ENCODE data around the gene FMNL1.
A peak's percentile ranks its signal among the peaks of the same experiment; 100 is the strongest.
"Not testable (repeated sequence)": the region's sequence is repeated elsewhere in the genome, so short reads cannot be mapped to it uniquely, and the experiment has no call there.

FMNL1 gene, protein sequence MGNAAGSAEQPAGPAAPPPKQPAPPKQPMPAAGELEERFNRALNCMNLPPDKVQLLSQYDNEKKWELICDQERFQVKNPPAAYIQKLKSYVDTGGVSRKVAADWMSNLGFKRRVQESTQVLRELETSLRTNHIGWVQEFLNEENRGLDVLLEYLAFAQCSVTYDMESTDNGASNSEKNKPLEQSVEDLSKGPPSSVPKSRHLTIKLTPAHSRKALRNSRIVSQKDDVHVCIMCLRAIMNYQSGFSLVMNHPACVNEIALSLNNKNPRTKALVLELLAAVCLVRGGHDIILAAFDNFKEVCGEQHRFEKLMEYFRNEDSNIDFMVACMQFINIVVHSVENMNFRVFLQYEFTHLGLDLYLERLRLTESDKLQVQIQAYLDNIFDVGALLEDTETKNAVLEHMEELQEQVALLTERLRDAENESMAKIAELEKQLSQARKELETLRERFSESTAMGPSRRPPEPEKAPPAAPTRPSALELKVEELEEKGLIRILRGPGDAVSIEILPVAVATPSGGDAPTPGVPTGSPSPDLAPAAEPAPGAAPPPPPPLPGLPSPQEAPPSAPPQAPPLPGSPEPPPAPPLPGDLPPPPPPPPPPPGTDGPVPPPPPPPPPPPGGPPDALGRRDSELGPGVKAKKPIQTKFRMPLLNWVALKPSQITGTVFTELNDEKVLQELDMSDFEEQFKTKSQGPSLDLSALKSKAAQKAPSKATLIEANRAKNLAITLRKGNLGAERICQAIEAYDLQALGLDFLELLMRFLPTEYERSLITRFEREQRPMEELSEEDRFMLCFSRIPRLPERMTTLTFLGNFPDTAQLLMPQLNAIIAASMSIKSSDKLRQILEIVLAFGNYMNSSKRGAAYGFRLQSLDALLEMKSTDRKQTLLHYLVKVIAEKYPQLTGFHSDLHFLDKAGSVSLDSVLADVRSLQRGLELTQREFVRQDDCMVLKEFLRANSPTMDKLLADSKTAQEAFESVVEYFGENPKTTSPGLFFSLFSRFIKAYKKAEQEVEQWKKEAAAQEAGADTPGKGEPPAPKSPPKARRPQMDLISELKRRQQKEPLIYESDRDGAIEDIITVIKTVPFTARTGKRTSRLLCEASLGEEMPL

DNA sequence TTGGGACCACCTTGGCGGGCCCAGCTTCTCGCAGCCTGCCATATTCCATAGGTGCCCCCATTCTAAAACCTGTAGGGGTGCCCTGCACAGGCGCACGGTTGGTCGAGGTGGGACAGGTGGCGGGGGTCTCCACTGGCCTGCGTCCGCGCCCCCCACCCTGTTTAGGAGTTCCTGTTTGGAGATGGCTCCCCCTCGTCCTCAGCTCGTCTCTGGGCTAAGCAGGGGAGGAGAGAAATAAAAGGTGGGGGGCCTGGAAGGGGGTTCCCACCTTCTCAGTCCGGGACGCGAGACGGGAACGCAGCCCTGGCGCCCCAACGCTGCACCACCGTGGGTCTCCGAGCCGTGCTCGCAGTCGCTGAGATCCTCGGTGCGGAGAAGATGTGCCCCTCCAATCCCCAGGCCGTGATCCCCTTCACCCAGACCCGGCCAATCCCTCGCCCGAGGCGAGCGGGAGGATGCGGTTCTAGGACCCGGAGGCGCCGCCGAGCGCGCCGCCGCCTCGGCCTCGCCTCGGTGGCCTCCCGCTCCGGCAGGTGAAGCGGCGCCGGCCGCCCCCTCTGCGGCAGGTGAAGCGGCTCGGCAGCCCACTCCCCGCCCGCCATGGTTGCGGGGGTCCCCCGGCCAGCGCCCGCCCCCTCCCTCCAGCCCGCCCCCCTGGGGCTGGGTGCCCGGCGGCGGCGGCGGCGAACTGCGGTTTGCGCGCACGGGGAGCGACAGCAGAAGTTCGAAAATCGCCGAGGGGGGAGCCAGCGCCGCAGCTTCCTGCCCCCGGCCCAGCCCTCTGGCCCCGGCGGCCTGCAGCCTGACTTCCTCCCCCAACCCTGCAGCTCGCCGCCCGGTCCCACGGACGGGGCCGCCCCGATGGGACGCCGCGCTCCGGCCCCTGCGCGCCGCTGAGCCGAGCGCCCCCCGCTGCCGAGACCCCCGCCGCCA, at the start of gene FMNL1:
TSS of gene FMNL1 (plus strand) at position 805 of the 933 bp plus-strand sequence. CDS start 240 bp downstream, outside the sequence.
- DNase-seq (ENCODE audit: low read depth), result peak; percentile 51

DNA sequence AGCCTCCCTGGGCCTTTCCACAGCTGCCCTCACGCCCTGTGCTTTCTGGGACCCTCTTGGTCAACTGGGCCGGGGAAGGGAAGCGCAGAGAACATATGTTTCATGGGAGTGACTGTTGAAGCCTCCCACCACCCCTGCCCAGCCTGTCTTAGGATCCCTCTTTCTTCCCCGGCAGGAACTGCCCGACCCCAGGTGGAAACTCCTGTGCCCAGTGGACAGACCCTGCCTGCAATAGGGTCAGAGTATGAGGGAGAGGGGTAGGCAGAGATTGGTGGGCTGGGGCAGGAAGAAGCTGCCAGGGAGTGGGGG, 49.5 kb upstream of the FMNL1 start:
- no peak for DNase-seq (ENCODE audit: low read depth)

DNA sequence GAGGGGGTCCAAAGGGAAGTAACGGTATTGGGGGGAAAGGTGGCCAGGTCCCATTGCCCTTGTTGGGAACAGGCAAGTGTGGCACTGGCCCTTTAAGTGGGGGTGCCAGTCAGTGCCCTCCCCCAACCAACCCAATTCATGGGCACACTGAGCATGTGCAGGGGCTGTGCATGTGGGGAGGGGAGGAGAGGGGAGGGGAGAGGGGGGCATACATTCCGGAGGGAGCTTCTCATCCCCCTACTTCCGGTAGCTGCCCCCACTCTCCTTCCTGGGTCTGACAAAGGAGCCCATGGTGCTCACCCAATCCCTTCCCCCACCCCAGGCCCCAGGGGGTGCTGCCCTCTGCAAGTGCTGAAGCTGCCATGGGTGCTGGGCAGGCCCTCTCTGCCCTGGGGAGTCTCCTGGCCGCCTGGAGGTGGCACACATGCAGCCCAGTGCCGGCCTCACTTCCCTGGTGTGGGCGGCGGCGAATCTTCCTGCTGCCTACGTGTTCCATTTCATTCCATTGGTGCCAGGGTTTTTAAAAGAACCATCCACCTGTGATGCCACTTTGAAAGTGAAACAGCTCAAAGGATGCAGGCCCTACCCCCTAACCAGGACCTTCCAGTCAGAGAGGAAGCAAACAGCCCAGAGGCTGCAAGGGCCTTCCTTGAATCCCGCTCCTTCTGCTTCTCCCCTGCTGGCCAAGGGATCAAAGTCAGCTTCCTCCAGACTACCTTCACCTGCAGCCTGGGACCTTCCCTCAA, 49.0 kb upstream of the FMNL1 start:
- DNase-seq (ENCODE audit: low read depth), result peak; percentile 42

DNA sequence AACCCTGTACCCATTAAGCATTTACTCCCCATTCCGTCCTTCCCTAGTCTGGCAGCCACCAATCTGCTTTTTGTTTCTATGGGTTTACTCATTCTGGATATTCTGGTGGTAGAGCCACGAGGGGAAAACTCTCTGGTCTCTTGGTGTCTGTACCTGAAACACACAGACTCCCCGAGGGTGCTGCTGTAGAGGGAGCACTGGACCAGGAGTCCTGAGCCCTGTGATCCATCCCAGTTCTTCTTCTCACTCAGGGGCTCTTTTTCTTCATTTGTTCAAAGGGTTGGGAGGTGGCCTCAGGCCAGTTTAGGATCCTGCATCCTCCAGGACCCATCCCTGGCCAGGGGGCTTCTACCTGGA, 45.9 kb upstream of the FMNL1 start:
- no peak for DNase-seq (ENCODE audit: low read depth)

DNA sequence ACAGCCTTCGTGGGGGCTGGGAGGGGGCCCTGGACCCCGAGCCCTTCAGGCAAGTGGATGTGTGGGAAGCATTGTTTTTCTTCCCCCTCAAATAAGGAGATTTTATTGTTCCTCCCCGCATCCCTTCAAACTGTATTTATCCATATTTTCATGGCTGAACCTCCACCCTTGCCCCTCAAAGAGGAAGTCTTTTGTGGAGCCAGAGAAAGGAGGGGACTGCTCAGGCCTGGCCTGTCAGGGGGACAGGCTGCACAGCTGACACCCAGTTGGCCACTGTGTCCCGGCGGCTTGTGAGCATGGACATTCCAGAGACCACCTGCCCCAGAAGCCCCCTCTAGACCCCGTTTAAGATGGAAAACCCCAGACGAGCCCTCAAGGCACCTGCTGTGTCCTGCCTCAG, 44.1 kb upstream of the FMNL1 start:
- no peak for DNase-seq (ENCODE audit: low read depth)

DNA sequence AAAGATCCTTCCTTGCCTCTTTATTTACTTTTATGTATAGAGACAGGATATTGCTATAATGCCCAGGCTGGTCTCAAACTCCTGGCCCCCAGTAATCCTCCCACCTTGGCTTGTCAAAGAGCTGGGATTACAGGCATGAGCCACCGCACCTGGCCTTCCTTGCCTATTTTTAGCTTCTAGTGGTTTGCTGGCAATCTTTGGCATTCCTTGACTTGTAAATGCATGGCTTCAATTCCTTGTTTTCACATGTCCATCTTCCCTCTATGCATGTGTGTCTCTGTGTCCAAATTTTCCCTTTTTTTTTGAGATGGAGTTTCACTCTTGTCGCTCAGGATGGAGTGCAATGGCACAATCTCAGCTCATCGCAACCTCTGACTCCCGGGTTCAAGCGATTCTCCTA, 37.5 kb upstream of the FMNL1 start:
- no peak for DNase-seq (ENCODE audit: low read depth)

DNA sequence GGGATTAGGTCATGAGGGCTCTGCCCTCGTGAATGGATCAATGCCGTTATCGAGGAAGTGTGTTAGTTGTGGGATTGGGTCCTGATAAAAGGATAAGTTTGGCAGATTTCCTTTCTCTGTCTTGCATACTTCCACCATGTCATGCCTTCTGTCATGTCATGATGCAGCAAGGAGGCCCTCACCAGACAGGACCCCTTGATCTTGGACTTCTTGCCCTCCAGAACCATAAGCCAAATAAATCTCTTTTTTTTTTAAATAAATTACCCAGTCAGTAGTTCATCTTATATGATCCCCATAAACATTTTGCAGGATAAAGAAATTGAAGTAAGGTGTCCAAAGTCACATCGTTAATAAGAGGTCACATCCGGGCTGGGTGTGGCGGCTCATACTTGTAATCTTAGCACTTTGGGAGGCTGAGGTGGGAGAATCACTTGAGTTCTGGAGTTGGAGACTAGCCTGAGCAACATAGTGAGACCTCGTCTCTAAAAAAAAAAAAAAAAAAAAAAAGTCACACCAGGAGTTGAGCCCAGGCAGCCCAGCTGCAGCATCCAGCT, 34.8 kb upstream of the FMNL1 start:
- no peak for DNase-seq (ENCODE audit: low read depth)

DNA sequence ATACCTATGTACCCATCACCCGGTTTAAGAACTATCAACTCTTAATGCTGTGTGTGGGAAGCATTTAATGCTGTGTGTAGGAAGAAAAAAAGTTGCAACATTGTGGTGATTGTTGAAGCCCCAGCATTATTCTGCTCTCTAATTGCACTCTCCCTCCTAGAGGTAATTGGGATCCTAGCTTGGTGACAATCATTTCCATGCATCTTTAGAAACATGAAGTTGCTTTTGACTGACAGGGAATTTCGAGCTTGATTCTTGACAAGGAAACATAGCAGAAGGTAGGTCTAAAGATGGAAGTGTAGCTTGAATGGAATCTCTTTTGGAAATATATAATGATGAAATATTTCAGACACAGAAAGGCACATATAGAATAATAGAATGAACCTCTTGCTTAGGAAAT, 32.7 kb upstream of the FMNL1 start:
- DNase-seq (ENCODE audit: low read depth), result no peak

DNA sequence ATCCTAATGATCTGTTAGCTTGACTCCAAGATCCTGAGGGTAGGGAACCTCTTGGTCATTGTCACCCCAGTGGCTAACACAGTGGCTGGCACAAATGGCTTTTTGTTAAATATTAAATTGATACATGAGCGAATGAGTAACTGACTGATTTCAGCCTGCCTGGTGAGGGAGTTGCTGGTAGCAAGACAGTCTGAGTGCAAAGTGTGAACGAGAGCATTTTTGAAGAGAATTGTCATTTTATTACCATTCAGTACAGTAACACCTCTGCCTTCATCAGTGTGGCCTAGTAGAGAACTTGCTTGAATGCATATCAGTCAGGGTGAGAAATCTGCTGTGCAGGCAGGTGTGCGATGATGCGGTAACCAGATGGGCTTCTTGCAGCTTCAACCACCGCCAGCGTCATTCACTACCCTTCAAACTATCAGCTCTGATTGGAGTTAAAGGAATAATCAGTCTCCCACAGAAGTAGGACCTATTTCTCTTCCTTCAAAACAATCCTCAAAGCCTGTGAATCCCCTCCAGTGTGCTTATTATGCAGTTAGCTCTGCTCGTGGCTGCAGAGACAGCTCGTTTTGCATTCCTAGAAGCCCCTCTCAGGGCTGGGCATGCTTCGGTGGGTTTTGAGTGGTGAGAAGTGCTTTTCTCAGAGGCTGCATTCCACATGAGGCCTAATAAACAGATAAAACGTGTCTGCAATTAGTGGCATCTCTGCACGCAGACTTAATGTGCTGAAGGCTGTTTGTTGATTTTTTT, 31.0 kb upstream of the FMNL1 start:
- no peak for DNase-seq (ENCODE audit: low read depth)

DNA sequence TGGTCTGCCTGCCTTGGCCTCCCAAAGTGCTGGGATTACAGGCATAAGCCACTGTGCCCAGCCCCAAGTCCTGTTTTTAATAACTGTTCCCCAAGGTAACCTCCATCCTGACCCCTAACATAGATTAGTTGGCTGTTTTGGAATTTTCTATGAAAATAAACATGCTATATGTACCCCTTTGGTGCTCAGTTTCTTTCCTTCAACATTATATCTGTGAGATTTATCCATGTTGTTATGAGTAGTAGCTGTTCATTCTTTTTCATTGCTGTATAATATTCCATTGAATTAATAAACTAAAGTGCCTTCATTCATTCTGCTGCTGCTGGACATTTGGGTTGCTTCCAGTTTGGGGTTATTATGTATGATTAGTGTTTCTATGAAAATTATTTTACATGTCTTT, 26.3 kb upstream of the FMNL1 start:
- no peak for DNase-seq (ENCODE audit: low read depth)

DNA sequence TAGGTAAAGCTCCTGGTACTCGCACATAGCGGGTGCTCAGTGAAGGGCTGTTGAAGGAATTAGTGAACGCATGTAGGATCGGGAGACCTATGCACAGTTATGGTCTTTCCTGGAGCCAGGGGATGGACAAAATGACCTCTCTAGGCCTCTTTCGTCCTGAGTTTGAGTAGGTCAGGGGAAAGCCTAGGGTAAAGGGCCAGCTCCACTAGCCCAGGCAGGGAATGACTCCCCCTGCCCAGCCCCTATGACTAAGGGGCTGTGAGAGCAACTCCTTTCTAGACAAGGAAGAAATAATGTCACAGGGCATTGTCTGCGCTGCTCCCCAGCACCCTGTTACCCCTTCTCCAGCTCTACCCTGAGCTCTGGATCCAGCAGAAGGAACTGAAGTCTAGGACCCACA, 24.6 kb upstream of the FMNL1 start:
- no peak for DNase-seq (ENCODE audit: low read depth)

DNA sequence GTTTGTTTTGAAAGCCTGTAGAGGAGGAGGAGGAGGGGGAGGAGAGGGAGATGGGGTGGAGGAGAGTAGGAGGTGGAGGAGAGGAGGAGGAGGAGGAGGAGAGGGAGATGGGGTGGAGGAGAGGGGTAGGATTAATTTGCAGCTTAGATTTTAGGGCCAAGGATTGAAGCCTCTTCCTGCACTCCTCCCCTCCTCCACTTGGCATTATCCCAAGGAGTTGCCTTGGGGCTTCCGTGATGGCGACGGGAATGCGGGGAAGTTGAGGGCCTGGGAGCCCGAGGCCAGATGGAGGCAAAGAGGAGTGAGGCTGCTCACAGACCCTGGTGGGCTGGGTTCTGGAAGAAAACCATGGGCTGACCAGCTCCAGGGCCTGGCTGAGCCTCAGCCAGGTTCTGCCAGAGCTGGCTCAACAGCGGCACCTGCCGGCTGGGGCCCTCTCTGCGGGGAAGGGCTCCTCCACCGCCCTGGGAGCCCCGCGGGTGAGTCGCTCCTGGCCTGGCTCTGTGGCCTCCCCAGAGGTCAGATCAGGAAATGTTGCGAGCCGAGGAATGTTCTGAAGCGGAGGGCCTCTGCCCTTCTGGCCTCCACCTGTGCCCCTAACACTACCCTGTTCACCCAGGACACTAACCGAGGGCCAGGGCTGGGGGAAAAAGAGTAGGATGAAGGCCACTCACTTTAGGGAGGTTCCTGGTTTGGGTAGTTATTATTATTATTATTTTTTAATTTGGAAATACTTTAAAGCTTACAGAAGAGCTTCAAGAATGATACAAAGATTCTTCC, 23.9 kb upstream of the FMNL1 start:
- DNase-seq (ENCODE audit: low read depth), result peak; percentile 84

DNA sequence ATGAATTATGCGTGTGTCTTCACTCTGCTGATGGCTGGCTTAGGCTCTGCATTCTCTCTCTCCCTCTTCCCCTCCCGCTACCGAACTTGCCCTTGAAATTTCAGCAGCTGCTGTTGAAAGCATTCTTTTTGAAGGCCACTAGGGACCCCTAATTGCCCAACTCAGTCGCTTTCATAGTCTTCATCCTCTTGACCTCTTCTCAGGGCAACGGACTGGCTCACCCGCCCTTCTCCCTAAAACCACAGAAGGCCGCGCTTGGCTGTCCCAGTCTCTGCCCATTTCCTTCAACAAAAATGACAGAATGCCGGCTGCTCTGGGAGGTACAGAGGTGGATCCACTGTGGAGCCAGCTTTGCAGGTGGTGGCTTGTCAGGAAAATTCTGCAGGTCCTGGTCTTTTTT, 21.0 kb upstream of the FMNL1 start:
- DNase-seq (ENCODE audit: low read depth), result no peak

DNA sequence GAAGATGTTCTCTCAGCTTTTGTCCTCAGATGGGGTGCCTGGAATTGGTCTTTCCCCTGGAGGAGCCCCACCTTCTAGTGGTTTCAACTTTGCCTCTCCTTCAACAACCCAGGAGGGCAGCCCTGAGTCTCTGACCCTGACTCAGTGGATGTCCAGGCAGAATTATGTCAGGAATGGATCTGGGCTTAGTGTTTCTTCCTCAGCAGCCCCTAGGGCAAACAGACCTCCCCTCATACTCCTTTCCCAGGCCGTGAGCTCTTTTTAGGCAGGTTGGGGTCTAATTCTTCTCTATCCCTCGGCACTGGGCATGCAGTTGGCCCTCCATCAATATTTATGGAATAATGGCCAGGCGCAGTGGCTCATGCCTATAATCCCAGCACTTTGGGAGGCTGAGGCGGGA, 20.2 kb upstream of the FMNL1 start:
- no peak for DNase-seq (ENCODE audit: low read depth)

DNA sequence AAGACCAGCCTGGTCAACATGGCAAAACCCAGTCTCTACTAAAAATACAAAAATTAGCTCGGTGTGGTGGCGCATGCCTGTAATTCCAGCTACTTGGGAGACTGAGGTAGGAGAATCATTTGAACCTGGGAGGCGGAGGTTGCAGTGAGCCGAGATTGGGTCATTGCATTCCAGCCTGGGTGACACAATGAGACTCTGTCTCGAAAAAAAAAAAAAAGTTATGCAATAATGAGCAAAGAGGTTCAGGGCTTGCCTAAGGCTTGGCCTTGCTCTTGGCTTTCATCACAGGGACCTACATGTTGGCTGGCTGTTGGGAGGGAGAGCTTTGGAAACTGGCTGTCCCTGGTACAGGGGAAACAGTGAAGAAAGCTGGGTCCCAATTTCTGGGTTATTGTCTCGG, 19.8 kb upstream of the FMNL1 start:
- DNase-seq (ENCODE audit: low read depth), result not testable (repeated sequence)

DNA sequence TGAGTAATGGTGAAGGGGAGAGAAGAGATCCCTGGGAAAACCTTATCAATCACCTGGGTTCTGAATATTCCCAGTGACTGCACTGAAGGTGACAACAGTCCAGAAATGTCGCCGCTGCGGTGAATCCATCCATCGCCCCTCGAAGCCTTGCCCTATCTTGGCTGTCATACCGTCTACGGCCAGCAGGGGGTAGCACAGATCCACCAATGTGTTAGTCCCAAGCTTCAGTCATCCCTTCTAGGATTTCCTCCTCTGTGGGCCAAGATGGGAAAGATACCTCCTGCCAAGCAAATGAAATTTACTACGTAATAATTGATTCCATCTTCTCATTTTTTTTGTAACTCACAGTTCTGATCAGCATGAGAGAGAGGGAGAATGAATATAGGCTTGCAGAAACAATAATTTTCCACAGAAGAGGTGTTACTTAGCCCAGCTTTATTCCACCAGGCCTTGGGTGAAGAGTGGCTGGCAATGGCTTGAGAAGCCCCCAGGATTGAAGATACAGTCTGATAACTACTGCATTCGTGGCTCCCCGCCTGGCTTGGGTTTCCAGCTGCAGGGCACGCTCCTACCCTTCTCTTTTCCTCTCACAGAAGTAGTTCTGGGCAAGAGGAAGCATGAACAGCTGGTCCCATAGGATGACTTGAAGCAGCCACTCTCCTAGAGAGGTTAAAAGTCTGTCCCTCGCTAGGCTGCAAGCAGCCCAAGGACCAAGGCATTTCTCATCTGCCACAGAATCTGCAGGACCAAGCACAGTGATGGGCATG, 2.6 kb upstream of the FMNL1 start:
- peak; percentile 87 for DNase-seq (ENCODE audit: low read depth)

DNA sequence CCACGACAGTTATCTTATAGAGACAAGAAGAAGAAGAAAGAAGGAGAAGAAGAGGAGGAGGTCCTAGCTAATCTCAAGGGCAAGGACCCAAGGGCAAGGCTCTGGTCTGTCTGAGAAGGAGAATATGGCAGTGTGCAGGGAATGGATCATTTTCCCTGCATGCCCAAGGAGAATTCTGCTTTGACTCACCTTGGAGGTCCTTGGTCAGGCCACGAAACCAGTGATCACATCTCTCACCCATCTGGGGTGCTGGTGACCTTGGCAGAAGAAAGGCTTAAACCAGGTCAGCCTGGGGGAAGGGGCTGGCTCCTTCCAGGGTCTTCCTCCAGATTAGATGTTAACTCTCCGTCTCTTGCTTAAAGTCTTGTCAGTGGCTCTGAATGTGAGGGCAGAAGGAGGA, 1.6 kb upstream of the FMNL1 start:
- DNase-seq (ENCODE audit: low read depth), result no peak

DNA sequence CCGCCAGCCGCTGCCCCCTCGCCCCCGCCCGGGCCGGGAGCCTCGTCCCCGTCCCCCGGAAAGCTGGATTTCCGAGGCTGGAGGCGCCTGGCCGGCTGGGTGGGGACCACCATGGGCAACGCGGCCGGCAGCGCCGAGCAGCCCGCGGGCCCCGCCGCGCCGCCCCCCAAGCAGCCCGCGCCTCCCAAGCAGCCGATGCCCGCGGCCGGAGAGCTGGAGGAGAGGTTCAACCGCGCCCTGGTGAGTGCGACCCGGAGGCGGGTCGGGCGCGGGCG, 266 bp downstream of the FMNL1 start:
- DNase-seq (ENCODE audit: low read depth), result no peak

Measured in activated gamma-delta T cell treated with anti-CD3 and anti-CD28 coated beads, Interleukin-2, amount 50 U/mL, for 16 hours (primary cell).